Mucosa of descending colon (tissue), 3 donors: ENCODE data around the gene CTNNBL1. TPM values are rescaled to one million over a fixed set of nuclear protein-coding genes. Genes with fewer than 3 reads are reported as not detected.

Experiments
- ATAC-seq: fragments of 200-7000 bp; cut with Tn5 transposase; one replicate; pipeline ENCODE4 v1.9.1; 2020; ENCODE audit warnings: mild to moderate bottlenecking, moderate library complexity
- DNase-seq, 3 donors: peaks; one replicate each; pipeline ENCODE4 v3.0.0-alpha.2; 2020
- H3K36me3 ChIP-seq: fragments of 200-600 bp; one replicate; pipeline ENCODE4 v1.8.0; 2021; ENCODE audit warnings: low read depth, mild to moderate bottlenecking
- H3K4me1 ChIP-seq: fragments of 200-600 bp; one replicate; pipeline ENCODE4 v1.8.0; 2021; ENCODE audit warnings: low read depth, mild to moderate bottlenecking
- H3K4me3 ChIP-seq: fragments of 200-600 bp; one replicate; pipeline ENCODE4 v1.8.0; 2021; ENCODE audit warnings: mild to moderate bottlenecking
- H3K9me3 ChIP-seq: fragments of 200-600 bp; one replicate; pipeline ENCODE4 v1.8.0; 2021; ENCODE audit warnings: mild to moderate bottlenecking
- intact Hi-C, 2 donors: fragments of 100-400 bp; cut with DNase I in 1 of 2; cut with micrococcal nuclease in 1 of 2; formaldehyde crosslinking; loops; one replicate each; pipeline versions ENCODE4 v1.11.0 to v1.11.1; 2022; cut with DNase I, micrococcal nuclease
- total RNA-seq, 3 donors: library from RNA; stranded (reverse); fragmentation: NEBNext Ultra II Directional in 2 of 3; extraction: Animal tissue kit (Norgen Biotek cat#: 25700) in 2 of 3; gene quantifications; one replicate each; pipeline versions ENCODE4 v1.2.1 to v1.2.4, GENCODE V29; 2021 to 2023
- TF ChIP-seq, protein P1 (sequence below): fragments of 200-600 bp; IDR thresholded peaks from one replicate; pipeline ENCODE4 v1.8.0; 2022; ENCODE audit warnings: antibody characterized with exemption, mild to moderate bottlenecking
- donor health status: DM: no; HTN: no; CAD: no; lungs with moderate emphysema.
- donor health status: DM: no; HTN: no; CAD: no.
- donor health status: DM: no; HTN: yes; CAD: no.

The CTNNBL1 gene
- total RNA-seq, 3 donors from 2014 or later = 31.0 to 64.8 (median 37.8) TPM

DNA sequence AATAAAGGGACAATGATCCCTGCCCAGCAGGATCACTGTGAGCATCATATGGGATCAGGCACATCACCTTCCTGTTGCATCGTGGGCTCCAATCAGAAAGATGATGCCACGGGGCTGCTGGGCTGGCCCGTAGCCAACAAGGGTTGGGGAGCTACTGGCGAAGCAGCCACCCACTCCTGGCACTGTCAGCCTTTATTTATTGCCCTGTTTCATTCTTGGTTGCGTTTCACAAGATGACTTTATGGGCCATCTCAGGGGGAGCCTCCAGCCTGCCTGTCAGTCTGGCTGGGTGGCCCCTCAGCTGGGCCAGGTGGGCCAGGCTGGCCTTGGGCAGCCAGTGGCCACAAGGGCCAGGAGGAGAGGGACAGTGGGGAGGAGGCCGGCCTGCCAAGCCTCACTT is 226.4 kb downstream of the CTNNBL1 start:
- H3K4me1 ChIP-seq = no peaks in the 10 kb centered on the region
- H3K9me3 ChIP-seq = no peaks in the 10 kb centered on the region
- H3K4me3 ChIP-seq = no peak overlapping the region
- no peak for DNase-seq
- ATAC-seq = no peak
- TF ChIP-seq, protein P1, sequence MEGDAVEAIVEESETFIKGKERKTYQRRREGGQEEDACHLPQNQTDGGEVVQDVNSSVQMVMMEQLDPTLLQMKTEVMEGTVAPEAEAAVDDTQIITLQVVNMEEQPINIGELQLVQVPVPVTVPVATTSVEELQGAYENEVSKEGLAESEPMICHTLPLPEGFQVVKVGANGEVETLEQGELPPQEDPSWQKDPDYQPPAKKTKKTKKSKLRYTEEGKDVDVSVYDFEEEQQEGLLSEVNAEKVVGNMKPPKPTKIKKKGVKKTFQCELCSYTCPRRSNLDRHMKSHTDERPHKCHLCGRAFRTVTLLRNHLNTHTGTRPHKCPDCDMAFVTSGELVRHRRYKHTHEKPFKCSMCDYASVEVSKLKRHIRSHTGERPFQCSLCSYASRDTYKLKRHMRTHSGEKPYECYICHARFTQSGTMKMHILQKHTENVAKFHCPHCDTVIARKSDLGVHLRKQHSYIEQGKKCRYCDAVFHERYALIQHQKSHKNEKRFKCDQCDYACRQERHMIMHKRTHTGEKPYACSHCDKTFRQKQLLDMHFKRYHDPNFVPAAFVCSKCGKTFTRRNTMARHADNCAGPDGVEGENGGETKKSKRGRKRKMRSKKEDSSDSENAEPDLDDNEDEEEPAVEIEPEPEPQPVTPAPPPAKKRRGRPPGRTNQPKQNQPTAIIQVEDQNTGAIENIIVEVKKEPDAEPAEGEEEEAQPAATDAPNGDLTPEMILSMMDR = no peak
- intact Hi-C loops = no loop called here
- H3K36me3 ChIP-seq = no peaks in the 10 kb centered on the region

DNA sequence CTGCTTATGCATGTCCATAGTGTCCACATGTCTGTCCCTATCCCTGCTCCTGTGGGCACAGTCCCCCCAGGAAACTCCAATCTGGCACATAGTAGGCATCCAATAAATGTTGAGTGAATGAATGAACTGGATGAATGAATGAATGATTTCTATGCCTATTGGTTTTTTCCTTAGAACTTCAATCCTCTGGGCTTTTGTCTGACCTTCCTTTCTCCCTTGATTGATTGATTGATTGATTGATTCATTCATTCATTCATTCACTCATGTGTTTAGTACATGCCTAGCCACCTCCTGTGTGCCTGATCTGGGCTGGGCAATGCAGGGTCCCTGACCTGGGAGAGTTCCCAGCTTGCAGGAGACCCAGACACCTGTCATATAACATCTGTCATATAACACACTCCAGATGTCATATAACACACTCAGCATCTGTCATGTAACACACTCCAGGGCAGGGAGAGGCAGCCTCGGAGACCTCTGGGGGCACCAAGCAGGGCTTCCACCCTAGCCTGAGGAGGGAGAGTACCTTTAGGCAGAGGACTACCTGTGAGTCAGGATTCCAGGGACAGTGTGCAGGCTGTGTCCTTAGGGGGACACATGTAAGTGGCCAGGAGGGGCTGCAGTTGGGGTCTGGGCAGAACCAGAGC is 227.0 kb downstream of the CTNNBL1 start:
- DNase-seq (no peak), ATAC-seq (peak; percentile 22)
- Histone ChIP-seq H3K36me3 (no peaks in the 10 kb centered on the region), H3K4me1 (no peaks in the 10 kb centered on the region), H3K4me3 (no peak overlapping the region), H3K9me3 (no peaks in the 10 kb centered on the region)
- intact Hi-C loops = no loop called here
- TF ChIP-seq, protein P1 = no peak

GRCh38 chr20:37921341-37921929 is 227.6 kb downstream of the CTNNBL1 start:
- no peaks in the 10 kb centered on the region for H3K36me3 ChIP-seq
- no peak overlapping the region for H3K4me3 ChIP-seq
- H3K4me1 ChIP-seq = no peaks in the 10 kb centered on the region
- ATAC-seq (no peak), DNase-seq (no peak)
- no peaks in the 10 kb centered on the region for H3K9me3 ChIP-seq
- TF ChIP-seq, protein P1 = no peak
- intact Hi-C loops = no loop called here

Other genes with a start within 250 kb of the CTNNBL1 start
- gene NNAT, start 172.8 kb upstream of the CTNNBL1 start, total RNA-seq = 10 to 100 TPM in 1 of 3 donors, 1 to 10 TPM in 1, under 1 TPM in 1; 0.32 to 41.3 (median 4.0) TPM
- 100 to 1,000 TPM in 2 of 3 donors, 10 to 100 TPM in 1; 87.9 to 110 (median 108) TPM for gene BLCAP, start 166.2 kb upstream of the CTNNBL1 start, total RNA-seq
- 1 to 10 TPM in 2 of 3 donors, under 1 TPM in 1; 0.81 to 2.6 (median 2.6) TPM for gene VSTM2L, start 209.1 kb downstream of the CTNNBL1 start, total RNA-seq